IMR-90 (cell line): ENCODE data around the gene NR6A1. TPM values are rescaled to one million over a fixed set of nuclear protein-coding genes. Genes with fewer than 3 reads are reported as not detected.

Experiments
- ATAC-seq: fragments of 200-7000 bp; cut with Tn5 transposase; 2 replicates; pipeline ENCODE4 v1.9.1; 2020; ENCODE audit warnings: low read depth, mild to moderate bottlenecking, moderate library complexity
- BruUV-seq: library from RNA; stranded (reverse); fragments of 400-500 nt; replicated peaks from 2 replicates; lab custom pipeline; 2021; lab: Mats Ljungman, UMichigan
- CTCF ChIA-PET: fragments of 300-600 bp; formaldehyde crosslinking; extraction: SDS; loops from one replicate; lab custom pipeline; 2021; ENCODE audit warnings: antibody characterized with exemption; lab: Yijun Ruan, JAX
- POLR2A ChIA-PET: fragments of 300-600 bp; sonication (Branson Sonifier 250); formaldehyde crosslinking; loops from one replicate; lab custom pipeline; 2022; ENCODE audit warnings: antibody characterized with exemption; ENCODE audit not compliant: unreplicated experiment; lab: Charles Lee
- DNase-seq: peaks from one replicate; pipeline ENCODE4 v3.0.0; 2013
- H2AFZ ChIP-seq: replicated peaks from 2 replicates; pipeline ENCODE3; 2013; ENCODE audit warnings: low read length, mild to moderate bottlenecking; ENCODE audit not compliant: poor library complexity
- H2AK5ac ChIP-seq: 2 replicates; pipeline ENCODE4 v1.6.1; 2013; ENCODE audit warnings: low read depth, low read length, inconsistent platforms
- H2AK9ac ChIP-seq: replicated peaks from 2 replicates; pipeline ENCODE3; 2013; ENCODE audit warnings: mild to moderate bottlenecking, low read depth, low read length, moderate library complexity; ENCODE audit not compliant: poor library complexity
- H2BK120ac ChIP-seq: 2 replicates; pipeline ENCODE4 v1.6.1; 2013; ENCODE audit warnings: low read depth, low read length, inconsistent platforms
- H2BK15ac ChIP-seq: 3 replicates; pipeline ENCODE4 v1.6.1; 2013; ENCODE audit warnings: low read depth, low read length, inconsistent platforms
- H2BK20ac ChIP-seq: 2 replicates; pipeline ENCODE4 v1.6.1; 2013; ENCODE audit warnings: low read depth, mild to moderate bottlenecking, inconsistent platforms, low read length, moderate library complexity
- H2BK5ac ChIP-seq: 2 replicates; pipeline ENCODE4 v1.6.1; 2013; ENCODE audit warnings: mild to moderate bottlenecking, low read depth, low read length, inconsistent platforms; ENCODE audit not compliant: poor library complexity, severe bottlenecking
- H3K14ac ChIP-seq: replicated peaks from 2 replicates; pipeline ENCODE4 v1.6.1; 2013; ENCODE audit warnings: low read depth, low read length, inconsistent platforms
- H3K18ac ChIP-seq: 2 replicates; pipeline ENCODE4 v1.6.1; 2013; ENCODE audit warnings: low read depth, low read length, control low read depth
- H3K23ac ChIP-seq: 2 replicates; pipeline ENCODE4 v1.6.1; 2013; ENCODE audit warnings: low read depth, low read length, inconsistent platforms
- H3K27ac ChIP-seq: 2 replicates; pipeline ENCODE4 v1.5.1; 2013; ENCODE audit warnings: mild to moderate bottlenecking, control low read depth, low read length; ENCODE audit not compliant: insufficient read depth
- H3K27me3 ChIP-seq: 2 replicates; pipeline ENCODE4 v1.6.1; 2013; ENCODE audit warnings: low read length; ENCODE audit not compliant: control insufficient read depth, insufficient read depth
- H3K36me3 ChIP-seq: 2 replicates; pipeline ENCODE4 v1.6.1; 2013; ENCODE audit warnings: low read length, mixed read lengths; ENCODE audit not compliant: control insufficient read depth, insufficient read depth
- H3K4ac ChIP-seq: 2 replicates; pipeline ENCODE4 v1.6.1; 2013; ENCODE audit warnings: low read depth, low read length, inconsistent platforms
- H3K4me1 ChIP-seq: 2 replicates; pipeline ENCODE4 v1.6.1; 2013; ENCODE audit warnings: low read length, mixed read lengths; ENCODE audit not compliant: control insufficient read depth, insufficient read depth
- H3K4me2 ChIP-seq: 2 replicates; pipeline ENCODE4 v1.6.1; 2013; ENCODE audit warnings: low read depth, mild to moderate bottlenecking, control low read depth, low read length, moderate library complexity
- H3K4me3 ChIP-seq: 2 replicates; pipeline ENCODE4 v1.5.1; 2013; ENCODE audit warnings: low read depth, mild to moderate bottlenecking, control low read depth, low read length, moderate library complexity; ENCODE audit not compliant: insufficient read depth
- H3K56ac ChIP-seq: 2 replicates; pipeline ENCODE4 v1.6.1; 2013; ENCODE audit warnings: low read length, inconsistent platforms; ENCODE audit not compliant: insufficient read depth; ENCODE audit errors: extremely low read depth
- H3K79me1 ChIP-seq, 2 experiments: 2 replicates each; pipeline ENCODE4 v1.6.1; 2013; ENCODE audit warnings: low read length in 2 of 2, inconsistent platforms in 1 of 2, low read depth in 1 of 2
- H3K9ac ChIP-seq: 2 replicates; pipeline ENCODE4 v1.6.1; 2013; ENCODE audit warnings: low read depth, low read length, control low read depth
- H3K9me1 ChIP-seq: 2 replicates; pipeline ENCODE4 v1.6.1; 2013; ENCODE audit warnings: low read length, inconsistent platforms; ENCODE audit not compliant: insufficient read depth
- H3K9me3 ChIP-seq: 2 replicates; pipeline ENCODE4 v1.6.1; 2013; ENCODE audit warnings: low read length; ENCODE audit not compliant: control insufficient read depth, insufficient read depth
- H4K20me1 ChIP-seq: 2 replicates; pipeline ENCODE4 v1.6.1; 2013; ENCODE audit warnings: low read length, inconsistent platforms; ENCODE audit not compliant: insufficient read depth
- H4K5ac ChIP-seq: 2 replicates; pipeline ENCODE4 v1.6.1; 2013; ENCODE audit warnings: mild to moderate bottlenecking, low read depth, low read length, control low read depth
- H4K8ac ChIP-seq, 2 experiments: 2 replicates each; pipeline ENCODE4 v1.6.1; 2013; ENCODE audit warnings: low read depth in 2 of 2, low read length in 2 of 2, control low read depth in 1 of 2, inconsistent platforms in 1 of 2
- H4K91ac ChIP-seq: 2 replicates; pipeline ENCODE4 v1.6.1; 2013; ENCODE audit warnings: low read depth, low read length, inconsistent platforms; ENCODE audit not compliant: insufficient read depth
- CHD1 ChIP-seq: IDR thresholded peaks from 2 replicates; pipeline ENCODE4 v1.6.1; 2012; ENCODE audit warnings: low read depth, low read length, improper control_type of control experiment
- POLR2A ChIP-seq: IDR thresholded peaks from 2 replicates; pipeline ENCODE4 v1.6.1; 2012; ENCODE audit warnings: mild to moderate bottlenecking, low read depth, low read length
- WGBS, 2 experiments: methylation state at CpG; one replicate each; pipeline versions ENCODE4 v1.1.5 to v1.1.7; 2013; ENCODE audit warnings: missing lambda C conversion rate in 2 of 2; ENCODE audit not compliant: insufficient read length in 1 of 2; ENCODE audit errors: extremely low coverage in 2 of 2; 5-methylcytosine and 5-hydroxymethylcytosine counted together
- dilution Hi-C: fragments of 300-500 bp; cut with HindIII; formaldehyde crosslinking; loops from one replicate; pipeline ENCODE4 v1.14.3; 2018; ENCODE audit warnings: low sequenced_read_pairs; ENCODE audit not compliant: unreplicated experiment
- in situ Hi-C: fragments of 300-500 bp; cut with MboI; formaldehyde crosslinking; loops from 3 replicates; pipeline ENCODE4 v1.14.3; 2019; ENCODE audit warnings: low sequenced_read_pairs, inconsistent platforms, mixed read lengths
- intact Hi-C: fragments of 100-400 bp; cut with micrococcal nuclease; formaldehyde crosslinking; loops from 2 replicates; pipeline ENCODE4 v1.10.0; 2022
- polyA plus RNA-seq, 3 experiments: library from polyadenylated mRNA; depleted of rRNA; stranded (reverse); fragments of >200 nt; gene quantifications; 2 replicates each; pipeline ENCODE4 v1.2.3, GENCODE V29; 2012; ENCODE audit warnings: low replicate concordance in 1 of 3
- total RNA-seq: library from RNA; depleted of rRNA; stranded (reverse); fragments of >200 nt; gene quantifications from 2 replicates; pipeline ENCODE4 v1.2.3, GENCODE V29; 2012

NR6A1 gene
- total and polyA plus RNA-seq, 2 of the 4 experiments (the other 2 are of a cell fraction), result 0.14 to 0.36 TPM

- no TSS peak for BruUV-seq
- peaks cover 4% of the 10 kb centered on the region; the same call in 1 of the 2 replicates for H4K20me1 ChIP-seq
- ATAC-seq (no peak), DNase-seq (no peak)
- no peak overlapping the region for H3K56ac ChIP-seq
- no peak overlapping the region for H3K4ac ChIP-seq
- H3K9me3 ChIP-seq, result no peaks in the 10 kb centered on the region
- dilution Hi-C loops, result no loop called here
- intact Hi-C loops, result no loop called here
- peaks cover 3% of the 10 kb centered on the region; the same call in 1 of the 2 replicates for H3K4me1 ChIP-seq
- no peak overlapping the region for H3K14ac ChIP-seq
- H3K9ac ChIP-seq, result no peak overlapping the region
- no peak overlapping the region for H4K91ac ChIP-seq
- H2BK15ac ChIP-seq, result no peak overlapping the region
- no peak overlapping the region for H3K4me3 ChIP-seq
- TF ChIP-seq POLR2A, result no peak
- TF ChIP-seq CHD1, result no peak
- no peak overlapping the region for H2BK120ac ChIP-seq
- no peak overlapping the region for H3K18ac ChIP-seq
- H3K9me1 ChIP-seq, result peaks cover 5% of the 10 kb centered on the region; the same call in 1 of the 2 replicates
- ChIA-PET CTCF (interaction anchor here (2.1 kb wide), 1 partner anchor 64 kb away, joined by 4 read pairs; no protein-coding TSS in a partner anchor), POLR2A (no interaction called here)
- no peak overlapping the region for H2AK5ac ChIP-seq
- in situ Hi-C loops, result no loop called here
- H2BK5ac ChIP-seq, result no peak overlapping the region
- no peak overlapping the region for H3K23ac ChIP-seq
- H3K27ac ChIP-seq, result no peak overlapping the region
- H2AFZ ChIP-seq, result no peak overlapping the region
- H2AK9ac ChIP-seq, result no peak overlapping the region
- H3K36me3 ChIP-seq, result peaks cover 1% of the 10 kb centered on the region; the same call in 1 of the 2 replicates
- H2BK20ac ChIP-seq, result no peak overlapping the region
- WGBS, 2 experiments, result no CpG with 5 or more reads among the region's 1 CpG
- no peak overlapping the region for H3K4me2 ChIP-seq
- H3K27me3 ChIP-seq, result no peaks in the 10 kb centered on the region
- no peak overlapping the region for H4K8ac ChIP-seq
- H3K79me1 ChIP-seq, result peaks cover 18 to 46% of the 10 kb centered on the region in 2 experiments
- H4K5ac ChIP-seq, result no peak overlapping the region
Measured at GRCh38 chr9:124680714-124681390, 90.3 kb downstream of the NR6A1 start.
